ENCODE measurements around the gene SGPP1. TPM values are rescaled to one million over a fixed set of nuclear protein-coding genes. Genes with fewer than 3 reads are reported as not detected.
"Not testable (repeated sequence)": the region's sequence is repeated elsewhere in the genome, so short reads cannot be mapped to it uniquely, and the experiment has no call there.

The SGPP1 gene
- total RNA-seq, 2 experiments from 2014 or later = 11.0 to 11.6 TPM

GRCh38 chr14:63642656-63643382 is 85.0 kb downstream of the SGPP1 start:
- Mint-ChIP-seq H3K9me3 (no peaks in the 10 kb centered on the region), H3K4me3 (peak overlapping the region; percentile 88), H3K27ac (peak overlapping the region; percentile 93), H3K36me3 (peaks cover 18% of the 10 kb centered on the region), H3K4me1 (peaks cover 35% of the 10 kb centered on the region), H3K27me3 (peaks cover 3% of the 10 kb centered on the region)
- DNase-seq = no peak

- Mint-ChIP-seq H3K27ac (peak overlapping the region; percentile 93), H3K4me1 (peaks cover 37% of the 10 kb centered on the region), H3K4me3 (peak overlapping the region; percentile 88), H3K9me3 (no peaks in the 10 kb centered on the region), H3K36me3 (peaks cover 23% of the 10 kb centered on the region), H3K27me3 (peaks cover 3% of the 10 kb centered on the region)
- peak; percentile 74 for DNase-seq
These were observed 85.6 kb downstream of the SGPP1 start for GRCh38 chr14:63642229-63642611.

GRCh38 chr14:63641473-63642228 is 86.2 kb downstream of the SGPP1 start, which contains the start of gene WDR89:
WDR89 (minus strand) TSS chr14:63641871; CDS start chr14:63599942, 41,929 bp downstream.
- Mint-ChIP-seq H3K4me1 (peaks cover 42% of the 10 kb centered on the region), H3K9me3 (peaks cover 5% of the 10 kb centered on the region), H3K4me3 (peak within 1 kb of the TSS; percentile 88), H3K36me3 (peaks cover 29% of the 10 kb centered on the region), H3K27me3 (peaks cover 3% of the 10 kb centered on the region), H3K27ac (peak within 1 kb of the TSS; percentile 93)
- peak; percentile 95 for DNase-seq

- Mint-ChIP-seq H3K4me1 (peaks cover 54% of the 10 kb centered on the region), H3K27me3 (peaks cover 3% of the 10 kb centered on the region), H3K9me3 (peaks cover 22% of the 10 kb centered on the region), H3K27ac (peak overlapping the region; percentile 69), H3K36me3 (peaks cover 51% of the 10 kb centered on the region), H3K4me3 (peak overlapping the region; percentile 59)
- DNase-seq = no peak
These were observed 89.4 kb downstream of the SGPP1 start for GRCh38 chr14:63638493-63638892.

GRCh38 chr14:63636094-63636635 is 91.7 kb downstream of the SGPP1 start:
- Mint-ChIP-seq H3K4me1 (peaks cover 55% of the 10 kb centered on the region), H3K36me3 (peaks cover 51% of the 10 kb centered on the region), H3K27ac (peak overlapping the region; percentile 8), H3K9me3 (peaks cover 22% of the 10 kb centered on the region)
- H3K4me3 Mint-ChIP-seq, DNase-seq, H3K27me3 Mint-ChIP-seq: not testable (repeated sequence)

Other genes starting within 250 kb of the SGPP1 start
- 10 to 100 TPM; 42.8 to 44.8 TPM for gene PPP2R5E, start 184.7 kb downstream of the SGPP1 start, total RNA-seq
- 10 to 100 TPM; 24.7 to 28.2 TPM for gene WDR89, start 86.2 kb downstream of the SGPP1 start, total RNA-seq
- gene SYNE2, start 124.9 kb upstream of the SGPP1 start, total RNA-seq = 10 to 100 TPM; 25.2 to 30.9 TPM

Measured in activated naive CD8-positive, alpha-beta T cell treated with anti-CD3 and anti-CD28 coated beads for 36 hours (primary cell).